Ovary (tissue), 3 donors: ENCODE data around the gene TAS1R1.

ENCODE experiments used
- CTCF ChIP-seq, 3 donors: fragments of 450-650 bp in 2 of 3; fragments of 200-600 bp in 1 of 3; IDR thresholded peaks; one replicate each; pipeline versions ENCODE4 v1.5.1 to v1.8.0; 2016 to 2022; ENCODE audit warnings: antibody characterized with exemption in 3 of 3, mild to moderate bottlenecking in 1 of 3
- EP300 ChIP-seq: sonication (generic); formaldehyde crosslinking; IDR thresholded peaks from one replicate; pipeline ENCODE4 v1.6.1; 2017; ENCODE audit warnings: antibody characterized with exemption
- donor health status: DM: no; HTN: no; CAD: no.

- TF ChIP-seq CTCF (IDR thresholded peaks at IDR 0.05) (no peak), EP300 (no peak)
These were observed 2.5 kb downstream of the TAS1R1 start for GRCh38 chr1:6557597-6557996.
